Mucosa of gallbladder (tissue), 1 donor: ENCODE measurements around the gene FGGY. TPM values are rescaled to one million over a fixed set of nuclear protein-coding genes. Genes with fewer than 3 reads are reported as not detected.

Experiments used
- DNase-seq: peaks from one replicate; pipeline ENCODE4 v3.0.0-alpha.2; 2020; ENCODE audit warnings: low spot score
- total RNA-seq: library from RNA; stranded (reverse); gene quantifications from one replicate; pipeline ENCODE4 v1.2.1, GENCODE V29; 2021
- donor health status: DM: no; HTN: no; CAD: no.

The FGGY gene
- total RNA-seq, 1 donor from 2014 or later, result 36.4 TPM

DNA sequence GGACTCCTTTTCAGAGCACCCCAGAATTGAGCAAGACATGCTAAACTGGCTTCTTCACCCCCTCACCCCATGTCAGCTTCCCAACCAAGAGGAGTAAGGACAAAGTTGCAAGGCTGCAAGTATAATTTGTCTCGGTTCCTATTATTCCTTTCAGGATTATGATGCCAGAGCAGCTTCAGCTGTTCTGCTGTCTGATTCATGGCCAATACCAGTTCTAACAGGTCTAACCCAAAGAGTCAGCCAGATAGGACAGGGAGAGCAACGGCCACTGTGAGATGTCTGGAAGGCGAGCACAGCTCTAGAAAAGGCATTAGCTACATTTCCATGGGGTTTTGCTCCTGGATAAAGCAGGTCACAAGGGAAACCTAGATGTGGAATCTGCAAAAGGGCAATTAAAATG is 464.5 kb downstream of the FGGY start:
- no peak for DNase-seq

GRCh38 chr1:59763418-59763817 is 466.5 kb downstream of the FGGY start:
- DNase-seq, result no peak

GRCh38 chr1:59765011-59765730 is 468.3 kb downstream of the FGGY start:
- no peak for DNase-seq

DNA sequence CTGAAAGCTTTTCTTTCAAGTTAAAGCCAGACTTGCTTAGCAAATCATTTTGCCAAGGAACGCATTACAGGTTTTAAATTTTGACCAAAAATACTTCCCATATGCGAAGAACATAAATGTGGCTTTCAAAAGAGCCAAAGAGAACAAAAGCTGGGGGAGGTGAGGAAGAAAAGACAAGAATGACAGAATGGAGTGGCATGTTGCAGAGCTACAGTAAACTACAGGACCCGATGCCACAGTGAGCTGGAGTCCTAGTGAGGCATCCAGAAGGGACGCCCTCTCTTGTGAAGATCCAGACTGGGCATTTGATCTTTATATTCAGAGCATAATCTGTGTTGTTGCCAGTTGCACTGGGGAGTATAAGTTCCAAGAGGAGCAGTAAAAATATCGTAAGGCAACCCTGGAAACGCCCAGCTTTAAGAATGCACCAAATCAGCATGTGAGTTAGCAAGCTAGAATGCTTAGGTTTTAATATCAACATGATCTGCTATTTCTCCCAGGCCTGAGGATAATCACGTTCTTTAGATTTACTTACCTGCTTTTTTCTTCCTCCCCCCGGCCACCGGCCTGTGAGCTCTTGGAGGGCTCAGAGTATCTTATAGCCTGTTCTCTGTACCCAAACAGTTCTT is 469.4 kb downstream of the FGGY start:
- no peak for DNase-seq

DNA sequence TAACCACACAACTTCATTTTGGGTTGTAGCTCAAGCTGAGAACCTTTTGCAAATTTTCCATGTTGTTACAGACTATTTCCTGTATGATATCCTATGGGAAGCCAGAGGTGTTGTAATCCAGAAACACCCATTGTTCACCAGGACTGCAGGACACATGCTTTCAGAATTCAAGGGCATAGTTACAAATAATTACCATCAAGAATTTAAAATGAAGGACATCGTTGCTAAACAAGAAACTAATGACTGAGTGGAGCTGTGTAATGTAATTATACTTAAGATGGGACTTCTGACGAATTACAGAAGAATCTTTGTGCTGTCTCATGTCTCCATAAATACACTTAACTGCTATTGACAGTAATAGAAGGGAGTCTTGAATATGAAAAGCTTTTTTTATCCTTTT is 470.2 kb downstream of the FGGY start:
- DNase-seq, result no peak

- DNase-seq, result no peak
These were observed 472.2 kb downstream of the FGGY start for GRCh38 chr1:59768792-59769735.

DNA sequence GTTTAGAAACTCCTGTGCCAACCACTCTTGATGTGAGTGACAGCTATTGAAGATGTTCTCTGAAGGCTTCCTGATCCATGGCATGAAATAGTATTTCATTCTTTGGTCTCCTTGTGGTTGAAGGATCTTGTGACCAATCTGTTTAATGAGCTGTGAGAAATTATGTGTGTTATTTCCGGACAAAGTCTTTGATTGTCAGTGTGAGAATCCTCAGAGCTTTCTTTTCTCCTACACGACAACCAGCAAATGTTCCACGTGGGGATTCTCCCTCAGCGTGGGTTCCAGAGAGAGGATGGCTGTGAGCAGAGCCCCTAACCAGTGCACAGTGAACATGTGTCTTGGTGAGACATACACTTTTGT is 472.8 kb downstream of the FGGY start:
- DNase-seq, result no peak

DNA sequence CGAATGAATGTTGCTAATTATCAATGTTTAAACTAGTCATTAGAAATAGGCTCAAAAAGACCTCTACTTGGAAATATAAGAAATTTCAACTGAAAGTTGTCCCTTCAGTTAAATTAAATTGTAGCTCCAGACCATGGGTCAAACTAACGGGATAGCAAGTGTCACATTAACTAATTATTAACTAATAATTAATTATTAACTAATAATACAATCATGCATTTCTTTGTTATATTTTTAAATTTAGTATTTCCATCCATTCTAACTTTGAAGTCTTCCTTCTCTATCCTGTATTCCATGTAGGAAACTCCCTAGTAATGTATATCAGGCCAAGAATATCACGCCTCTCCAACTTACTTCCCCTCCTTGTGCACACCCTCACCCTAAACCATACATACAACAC is 474.5 kb downstream of the FGGY start:
- no peak for DNase-seq

DNA sequence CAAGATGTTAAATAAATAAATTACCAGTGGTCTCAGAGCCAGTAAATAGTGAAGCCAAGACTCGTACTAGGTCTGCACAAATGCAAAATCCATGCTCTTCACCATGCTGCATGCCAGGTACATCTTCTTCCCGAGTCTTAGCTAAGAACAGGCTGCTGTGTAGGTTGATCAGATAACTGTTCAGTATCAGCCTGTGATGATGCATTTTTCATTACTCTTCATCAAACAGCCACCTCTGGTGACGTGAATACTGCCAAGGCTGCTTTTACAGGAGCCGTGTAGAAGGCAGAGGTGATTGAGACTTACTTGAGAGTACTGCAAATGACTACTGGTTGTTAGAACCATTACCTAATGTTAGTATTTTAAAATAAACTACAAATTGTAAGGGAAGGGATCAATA is 478.6 kb downstream of the FGGY start:
- DNase-seq, result no peak

- no peak for DNase-seq
These were observed 480.3 kb downstream of the FGGY start for GRCh38 chr1:59776960-59777852.

DNA sequence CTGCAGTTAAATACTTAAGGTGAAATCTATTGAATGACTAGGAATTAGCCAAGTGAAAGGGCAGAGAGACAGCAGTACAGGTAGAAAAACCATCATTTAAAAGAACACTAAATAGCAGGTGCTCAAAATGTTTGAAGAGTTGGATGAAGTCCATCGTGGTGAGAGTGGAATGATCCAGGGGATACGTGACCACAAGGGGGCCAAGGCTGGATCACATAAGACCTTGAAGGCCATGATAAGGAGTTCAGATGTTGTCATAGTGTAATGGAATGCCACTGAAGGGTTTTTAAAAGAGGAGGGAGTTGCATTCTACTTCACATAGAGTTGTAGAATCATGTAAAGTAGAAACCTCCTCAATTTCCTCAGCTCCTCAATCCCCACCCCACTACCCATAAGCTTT is 483.1 kb downstream of the FGGY start:
- DNase-seq, result no peak

GRCh38 chr1:59788825-59789224 is 491.9 kb downstream of the FGGY start:
- DNase-seq, result no peak

- no peak for DNase-seq
These were observed 501.7 kb downstream of the FGGY start for GRCh38 chr1:59798600-59798999.

DNA sequence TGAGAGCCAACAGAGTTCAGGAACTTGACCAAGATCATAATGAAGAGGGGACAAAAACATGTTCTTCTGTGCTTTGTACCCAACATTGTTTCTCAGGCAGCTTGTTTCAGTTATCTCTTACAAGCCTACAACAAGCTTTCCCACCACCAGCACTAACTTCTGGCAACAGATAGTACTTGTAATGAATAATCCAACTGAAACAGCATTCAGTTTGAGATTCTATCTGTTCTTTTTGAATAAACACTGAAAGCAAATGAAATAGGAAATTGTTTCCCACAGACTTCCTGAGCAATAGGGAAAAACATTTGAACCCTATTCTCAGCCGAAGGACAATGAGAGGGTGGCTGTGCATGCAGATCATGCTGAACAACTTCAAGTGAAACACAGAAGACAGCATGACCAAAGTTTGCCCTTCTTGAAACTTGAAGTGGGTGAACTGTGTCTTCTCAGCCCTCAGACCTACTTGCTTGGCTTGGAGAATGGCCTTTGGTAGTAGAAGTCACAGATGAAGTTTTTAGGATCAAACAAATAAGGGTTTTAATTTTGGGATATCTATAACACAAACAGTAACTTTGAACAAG is 506.7 kb downstream of the FGGY start:
- DNase-seq, result no peak

GRCh38 chr1:59804301-59804700 is 507.4 kb downstream of the FGGY start:
- DNase-seq, result no peak

- no peak for DNase-seq
These were observed 508.7 kb downstream of the FGGY start for GRCh38 chr1:59805554-59805953.
